ENCODE measurements around the gene FAM111A.

FAM111A gene

DNA sequence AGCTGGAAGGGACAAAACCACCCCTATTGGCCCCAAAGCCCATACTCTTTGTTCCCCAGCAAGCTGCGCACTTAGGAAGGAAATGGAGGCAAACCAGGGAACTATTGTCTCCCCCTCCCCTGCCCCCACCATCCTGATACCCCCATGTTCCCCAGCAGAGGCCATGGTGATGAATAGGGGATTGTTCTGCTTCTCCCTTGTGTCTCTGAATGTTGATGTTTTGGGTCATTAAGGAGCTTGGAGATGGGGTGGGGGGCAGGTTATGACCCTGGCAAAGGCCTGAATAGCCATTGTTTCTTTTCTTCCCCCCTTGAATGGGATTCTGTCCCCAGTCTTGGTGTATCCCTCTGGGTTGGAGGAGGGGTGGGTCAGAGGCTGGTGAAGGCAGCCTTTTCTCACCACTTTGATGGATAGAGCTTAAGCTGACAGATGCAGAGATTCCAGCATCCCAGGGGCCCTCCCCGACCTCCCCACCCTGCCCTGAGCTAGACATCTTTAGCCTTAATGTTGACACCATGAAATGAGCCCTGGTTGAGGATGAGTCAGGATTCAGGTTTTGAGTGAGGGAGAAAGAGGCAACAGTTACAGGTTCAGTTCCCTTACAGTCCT lies 37.6 kb downstream of the FAM111A start:
- DNase-seq (ENCODE audit: low spot score) = no peak

GRCh38 chr11:59180907-59181306 lies 38.3 kb downstream of the FAM111A start:
- DNase-seq (ENCODE audit: low spot score) = no peak

GRCh38 chr11:59181746-59182456 lies 39.2 kb downstream of the FAM111A start:
- no peak for DNase-seq (ENCODE audit: low spot score)

- peak; percentile 66 for DNase-seq (ENCODE audit: low spot score)
Observed at GRCh38 chr11:59182457-59183151, 39.9 kb downstream of the FAM111A start.

DNA sequence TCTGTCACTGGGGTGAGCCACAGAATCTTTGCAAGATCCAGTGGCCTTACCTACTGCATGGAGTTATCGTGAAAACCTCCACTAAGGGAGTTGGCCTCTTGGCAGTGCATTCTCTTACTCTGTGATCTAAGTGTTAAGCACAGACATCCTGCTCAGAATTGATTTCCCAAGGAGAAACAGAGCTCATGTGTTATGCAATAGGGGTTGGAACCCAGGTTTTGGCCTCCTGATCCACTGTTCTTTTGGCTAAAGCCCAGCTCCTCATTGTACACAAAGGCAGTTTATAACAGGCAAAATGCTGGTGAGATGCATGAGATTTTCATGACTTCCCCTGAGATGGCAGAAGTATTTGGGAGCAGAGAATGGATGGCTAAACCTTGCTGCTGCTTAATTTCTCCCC lies 41.1 kb downstream of the FAM111A start:
- DNase-seq (ENCODE audit: low spot score) = no peak

DNA sequence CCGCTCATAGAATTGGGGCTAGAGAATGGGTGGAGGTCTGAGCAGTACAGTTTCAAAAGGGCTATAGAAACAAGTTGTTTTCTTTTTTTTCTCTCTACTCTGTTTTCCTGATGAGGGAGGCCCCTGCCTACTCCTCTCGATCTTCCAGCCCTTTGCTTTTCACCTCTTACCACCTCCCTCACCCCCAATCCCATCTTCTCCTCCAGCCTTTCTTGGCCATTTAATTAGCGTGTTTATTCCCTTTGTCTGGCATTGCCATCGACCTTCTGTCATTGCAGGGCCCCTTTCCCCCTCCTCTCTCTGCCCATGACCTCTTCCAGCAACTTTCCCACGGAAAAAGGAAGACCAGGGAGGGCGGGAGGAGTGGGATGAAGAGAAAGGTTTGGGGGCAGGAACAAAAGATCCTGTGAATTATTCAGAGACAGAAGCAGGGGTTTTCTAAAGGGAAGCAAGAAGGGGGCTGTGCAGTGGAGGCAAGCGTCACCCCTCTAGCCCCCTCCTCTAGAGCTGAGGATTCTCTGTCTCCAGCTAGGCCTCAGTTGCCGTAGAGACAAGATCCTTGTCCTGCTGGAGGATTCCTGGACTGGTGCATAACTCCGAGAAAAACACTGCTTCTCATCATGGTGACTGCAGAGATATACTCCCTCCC lies 42.2 kb downstream of the FAM111A start:
- DNase-seq (ENCODE audit: low spot score) = no peak

GRCh38 chr11:59185386-59185945 lies 42.8 kb downstream of the FAM111A start:
- DNase-seq (ENCODE audit: low spot score) = no peak

- DNase-seq (ENCODE audit: low spot score) = peak; percentile 82
Observed at GRCh38 chr11:59186130-59186594, 43.5 kb downstream of the FAM111A start.

DNA sequence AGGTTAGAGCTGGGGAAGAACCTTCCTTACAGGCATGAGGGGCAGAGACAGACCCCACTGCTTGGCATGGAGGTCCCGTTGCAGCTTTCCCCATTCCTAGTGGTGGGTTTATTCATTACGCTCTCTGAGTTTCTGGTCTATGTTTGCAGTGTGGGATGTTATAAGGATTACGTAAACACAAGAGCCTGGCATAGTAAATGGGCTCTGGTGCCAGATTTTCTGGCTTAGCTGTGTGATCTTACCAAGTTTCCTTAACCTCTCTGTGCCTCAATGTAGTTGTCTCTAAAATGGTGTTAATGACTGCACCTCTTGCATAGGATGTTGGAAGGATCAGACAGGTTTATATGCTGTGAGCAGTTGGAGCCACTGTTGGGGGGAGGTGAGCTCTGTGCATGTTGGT lies 44.4 kb downstream of the FAM111A start:
- no peak for DNase-seq (ENCODE audit: low spot score)

GRCh38 chr11:59187587-59187986 lies 44.9 kb downstream of the FAM111A start:
- DNase-seq (ENCODE audit: low spot score) = no peak

GRCh38 chr11:59188954-59189353 lies 46.3 kb downstream of the FAM111A start:
- DNase-seq (ENCODE audit: low spot score) = no peak

DNA sequence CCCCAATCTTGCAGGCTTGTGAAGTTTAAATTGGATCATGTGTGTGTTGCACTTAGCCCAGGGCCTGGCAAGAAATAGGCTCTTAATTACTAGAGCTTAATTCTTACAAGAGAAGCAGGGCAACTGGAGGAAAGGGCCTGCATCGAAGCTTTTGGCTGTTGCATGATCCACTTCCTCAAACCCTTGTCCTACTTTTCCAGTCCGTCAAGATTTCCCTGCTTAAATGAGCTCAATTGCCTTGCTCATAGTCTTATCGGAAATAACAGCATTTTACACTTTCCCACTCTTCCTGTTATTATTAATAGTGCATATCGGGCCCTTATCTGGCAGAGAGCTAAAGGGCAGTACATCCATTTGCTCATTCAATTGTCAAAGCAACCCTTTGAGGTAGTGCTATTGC lies 47.3 kb downstream of the FAM111A start:
- no peak for DNase-seq (ENCODE audit: low spot score)

GRCh38 chr11:59191095-59191494 lies 48.4 kb downstream of the FAM111A start:
- no peak for DNase-seq (ENCODE audit: low spot score)

DNA sequence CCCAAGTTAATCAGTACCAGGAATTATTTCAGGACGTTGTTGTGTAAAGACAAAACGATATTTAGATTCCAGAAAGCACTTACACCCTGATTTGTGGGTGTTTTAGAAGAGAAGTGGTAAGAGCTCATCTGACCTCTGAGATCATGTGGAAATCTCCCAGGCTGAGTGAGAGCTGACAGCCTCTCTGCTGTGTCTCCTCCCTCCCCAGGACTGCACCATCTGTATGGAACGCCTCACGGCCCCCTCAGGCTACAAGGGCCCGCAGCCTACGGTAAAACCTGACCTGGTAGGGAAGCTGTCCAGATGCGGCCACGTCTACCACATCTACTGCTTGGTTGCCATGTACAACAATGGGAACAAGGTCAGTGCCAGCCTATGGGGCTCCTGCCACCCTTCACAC lies 49.2 kb downstream of the FAM111A start:
- DNase-seq (ENCODE audit: low spot score) = no peak

DNA sequence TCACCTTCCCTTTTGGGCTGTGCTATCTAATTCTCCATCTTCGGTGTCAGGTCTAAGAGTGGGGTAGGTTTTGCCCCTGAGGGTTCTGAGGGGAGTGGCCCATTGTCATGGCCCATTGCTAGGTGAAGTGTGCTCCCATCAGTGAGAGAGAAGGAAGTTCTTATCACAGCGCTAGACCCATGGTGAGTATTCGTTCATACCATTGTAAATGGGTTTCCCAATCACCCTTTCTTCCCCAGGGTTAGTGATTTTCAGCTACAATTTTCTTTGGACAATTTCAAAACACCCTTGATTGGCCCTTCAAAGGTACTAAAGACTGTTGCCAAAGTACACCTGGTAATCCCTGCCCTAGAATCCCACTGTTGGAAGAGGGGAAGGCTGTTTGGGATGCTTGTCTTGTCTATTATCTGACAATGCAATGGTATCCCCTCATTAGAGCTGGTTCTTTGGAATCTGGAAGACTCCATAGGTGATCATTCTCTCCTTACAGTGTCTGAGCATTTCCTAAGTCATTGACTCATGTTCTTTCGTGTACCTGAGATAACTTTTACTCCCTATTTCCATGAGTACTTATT lies 49.9 kb downstream of the FAM111A start:
- no peak for DNase-seq (ENCODE audit: low spot score)

- DNase-seq (ENCODE audit: low spot score) = no peak
Observed at GRCh38 chr11:59193587-59194130, 51.0 kb downstream of the FAM111A start.

DNA sequence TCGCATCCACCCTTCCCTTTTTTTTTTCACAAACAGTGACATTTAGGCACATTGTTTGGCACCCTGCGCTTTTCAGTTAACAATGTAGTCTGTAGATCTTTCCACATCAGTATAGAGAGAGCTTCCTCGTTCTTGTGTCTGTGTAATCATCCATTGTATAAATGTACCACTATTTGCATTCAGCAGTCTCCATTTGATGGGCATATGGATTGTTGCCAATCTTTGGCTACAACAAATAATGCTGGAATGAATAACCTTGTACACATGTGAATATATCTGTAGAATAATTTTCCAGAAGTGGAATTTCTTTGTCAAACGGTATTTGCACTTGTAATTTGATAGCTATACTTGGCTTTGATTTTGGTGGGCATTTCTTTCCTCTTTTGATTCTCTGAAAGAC lies 52.9 kb downstream of the FAM111A start:
- DNase-seq (ENCODE audit: low spot score) = no peak

GRCh38 chr11:59196777-59197176 lies 54.1 kb downstream of the FAM111A start:
- no peak for DNase-seq (ENCODE audit: low spot score)

DNA sequence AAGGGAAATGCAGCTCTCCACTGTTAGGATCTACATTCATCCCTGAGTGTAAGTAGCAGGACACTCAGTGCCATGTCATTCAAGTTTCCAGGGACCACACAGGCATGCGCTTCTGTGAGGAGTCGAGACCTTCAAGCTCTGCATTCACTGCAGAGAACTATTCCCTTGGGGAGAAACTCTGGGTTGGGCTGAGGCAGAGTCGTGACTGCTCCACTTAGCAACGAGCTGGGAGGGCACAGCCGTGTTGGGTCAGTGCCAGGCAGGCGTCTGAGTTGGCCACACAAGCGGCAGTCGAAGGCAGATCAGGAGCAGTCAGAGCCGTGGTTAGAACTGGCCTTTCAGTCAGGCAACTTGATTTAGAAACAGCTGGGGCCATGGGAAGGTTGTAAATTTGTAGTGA lies 55.3 kb downstream of the FAM111A start:
- no peak for DNase-seq (ENCODE audit: low spot score)

DNA sequence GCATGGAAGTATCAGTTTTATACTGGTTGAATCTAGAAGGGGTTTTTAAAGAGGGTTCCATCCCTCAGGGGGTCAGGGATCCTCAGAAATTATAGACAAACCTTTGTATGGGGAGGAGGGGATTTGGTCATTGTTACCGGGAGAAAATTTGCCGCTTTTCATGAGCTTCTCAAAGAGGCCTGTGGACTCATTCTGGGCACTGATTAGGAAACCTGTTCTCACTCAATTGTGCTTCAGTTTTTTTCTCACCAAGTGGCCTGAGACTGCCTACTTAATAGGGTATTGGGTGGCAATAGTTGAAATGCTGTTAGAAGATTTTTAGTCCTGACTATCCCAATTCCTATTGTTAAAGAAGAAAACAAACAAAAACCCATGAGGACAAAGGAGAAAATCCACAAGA lies 56.1 kb downstream of the FAM111A start:
- no peak for DNase-seq (ENCODE audit: low spot score)

GRCh38 chr11:59199546-59200422 lies 57.1 kb downstream of the FAM111A start:
- no peak for DNase-seq (ENCODE audit: low spot score)

Data from germinal center (tissue), 1 donor.